ENCODE measurements around the gene SSRP1.

The SSRP1 gene

DNA sequence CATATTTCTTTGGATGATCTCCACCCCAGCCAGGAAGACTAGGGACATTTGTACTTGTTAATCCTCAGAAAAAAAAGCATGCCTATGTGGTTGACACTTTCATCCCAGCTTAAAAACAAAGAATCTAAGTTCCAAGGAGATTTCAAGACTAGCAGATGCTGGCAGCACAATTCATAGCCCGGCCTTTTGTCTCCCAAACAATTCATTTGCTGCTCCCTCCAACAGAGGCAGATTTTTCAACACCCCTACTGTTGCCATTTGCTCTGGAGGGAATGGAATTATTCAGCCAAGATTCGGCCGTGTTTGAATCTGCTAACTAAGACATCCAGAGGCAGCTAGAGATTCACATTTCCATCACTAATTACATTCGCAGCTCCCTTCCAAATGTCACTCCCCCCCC, 17.8 kb upstream of the SSRP1 start:
- peak overlapping the region; percentile 11 for H3K27ac Mint-ChIP-seq
- H3K27me3 Mint-ChIP-seq, result peaks cover 2% of the 10 kb centered on the region
- H3K4me3 Mint-ChIP-seq, result no peak overlapping the region
- intact Hi-C loops (cut with micrococcal nuclease), result no loop called here
- peaks cover 35% of the 10 kb centered on the region for H3K4me1 Mint-ChIP-seq (ENCODE audit: low read depth)
- no peaks in the 10 kb centered on the region for H3K9me3 Mint-ChIP-seq
- H3K36me3 Mint-ChIP-seq (ENCODE audit: low read depth), result no peaks in the 10 kb centered on the region

- Mint-ChIP-seq H3K4me3 (no peak overlapping the region), H3K27me3 (peaks cover 3% of the 10 kb centered on the region), H3K27ac (no peak overlapping the region), H3K4me1 (ENCODE audit: low read depth) (peaks cover 33% of the 10 kb centered on the region), H3K9me3 (no peaks in the 10 kb centered on the region), H3K36me3 (ENCODE audit: low read depth) (no peaks in the 10 kb centered on the region)
- intact Hi-C loops (cut with micrococcal nuclease), result no loop called here
Observed at GRCh38 chr11:57353036-57353435, 17.3 kb upstream of the SSRP1 start.

- intact Hi-C loops (cut with micrococcal nuclease), result loop anchor here (5.0 kb wide), 3 partner anchors 108 to 178 kb away; no protein-coding TSS in a partner anchor
Observed at GRCh38 chr11:57349491-57350274, 14.0 kb upstream of the SSRP1 start.

GRCh38 chr11:57348636-57349313, 13.1 kb upstream of the SSRP1 start:
- no peak overlapping the region for H3K27ac Mint-ChIP-seq
- no peaks in the 10 kb centered on the region for H3K9me3 Mint-ChIP-seq
- peaks cover 14% of the 10 kb centered on the region for H3K4me1 Mint-ChIP-seq (ENCODE audit: low read depth)
- intact Hi-C loops (cut with micrococcal nuclease), result loop anchor here (5.0 kb wide), 3 partner anchors 109 to 179 kb away; no protein-coding TSS in a partner anchor
- no peak overlapping the region for H3K4me3 Mint-ChIP-seq
- H3K27me3 Mint-ChIP-seq, result peaks cover 8% of the 10 kb centered on the region
- H3K36me3 Mint-ChIP-seq (ENCODE audit: low read depth), result no peaks in the 10 kb centered on the region

More at GRCh38 chr11:57349491-57350274, 14.0 kb upstream of the SSRP1 start:
- Mint-ChIP-seq H3K4me1 (ENCODE audit: low read depth) (peaks cover 23% of the 10 kb centered on the region), H3K4me3 (no peak overlapping the region), H3K9me3 (no peaks in the 10 kb centered on the region), H3K27ac (no peak overlapping the region), H3K36me3 (ENCODE audit: low read depth) (no peaks in the 10 kb centered on the region), H3K27me3 (peaks cover 8% of the 10 kb centered on the region)

DNA sequence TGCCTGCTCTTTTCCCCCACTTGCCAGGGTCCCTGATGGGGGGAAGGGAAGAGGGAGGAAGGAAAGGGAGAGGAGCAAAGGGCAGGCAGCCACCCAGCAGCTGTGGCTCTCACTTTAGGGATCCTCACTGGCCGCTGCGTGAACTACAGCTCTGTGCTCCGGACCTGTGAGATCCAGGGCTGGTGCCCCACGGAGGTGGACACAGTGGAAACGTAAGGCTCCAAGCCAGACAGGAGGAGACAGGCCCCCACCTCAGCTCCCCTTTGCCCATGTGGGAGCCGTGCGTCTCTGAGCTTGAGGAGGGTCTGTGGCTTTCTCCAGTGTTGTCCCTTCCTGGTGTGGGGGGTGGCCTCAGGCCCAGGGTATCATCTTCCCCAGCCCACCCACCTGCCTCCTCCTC, 12.4 kb upstream of the SSRP1 start:
- peaks cover 8% of the 10 kb centered on the region for H3K27me3 Mint-ChIP-seq
- no peak overlapping the region for H3K27ac Mint-ChIP-seq
- H3K4me3 Mint-ChIP-seq, result no peak overlapping the region
- intact Hi-C loops (cut with micrococcal nuclease), result loop anchor here (5.0 kb wide), 3 partner anchors 109 to 179 kb away; no protein-coding TSS in a partner anchor
- H3K36me3 Mint-ChIP-seq (ENCODE audit: low read depth), result no peaks in the 10 kb centered on the region
- no peaks in the 10 kb centered on the region for H3K9me3 Mint-ChIP-seq
- peaks cover 8% of the 10 kb centered on the region for H3K4me1 Mint-ChIP-seq (ENCODE audit: low read depth)

DNA sequence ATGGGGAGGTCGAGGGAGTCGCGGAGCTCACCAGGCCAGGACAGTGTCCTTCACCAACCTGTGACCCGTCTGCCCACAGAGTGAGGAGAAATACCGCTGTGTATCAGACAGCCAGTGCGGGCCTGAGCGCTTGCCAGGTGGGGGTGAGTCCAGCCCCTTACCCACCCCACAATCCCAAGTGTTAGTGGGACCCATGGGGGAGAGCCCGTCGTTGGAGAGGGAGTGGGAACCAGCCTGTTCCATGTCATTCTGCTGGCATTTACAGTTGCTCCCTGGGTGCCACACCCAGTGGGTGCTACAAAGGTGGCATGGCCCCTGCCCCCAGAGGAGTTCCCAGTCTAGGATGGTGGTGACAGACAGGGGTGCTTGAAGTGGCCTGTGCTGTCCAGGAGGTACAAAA, 11.6 kb upstream of the SSRP1 start:
- Mint-ChIP-seq H3K4me3 (no peak overlapping the region), H3K27ac (no peak overlapping the region), H3K27me3 (peaks cover 8% of the 10 kb centered on the region), H3K4me1 (ENCODE audit: low read depth) (peaks cover 8% of the 10 kb centered on the region), H3K36me3 (ENCODE audit: low read depth) (no peaks in the 10 kb centered on the region), H3K9me3 (no peaks in the 10 kb centered on the region)
- intact Hi-C loops (cut with micrococcal nuclease), result loop anchor here (5.0 kb wide), 3 partner anchors 110 to 180 kb away; no protein-coding TSS in a partner anchor

DNA sequence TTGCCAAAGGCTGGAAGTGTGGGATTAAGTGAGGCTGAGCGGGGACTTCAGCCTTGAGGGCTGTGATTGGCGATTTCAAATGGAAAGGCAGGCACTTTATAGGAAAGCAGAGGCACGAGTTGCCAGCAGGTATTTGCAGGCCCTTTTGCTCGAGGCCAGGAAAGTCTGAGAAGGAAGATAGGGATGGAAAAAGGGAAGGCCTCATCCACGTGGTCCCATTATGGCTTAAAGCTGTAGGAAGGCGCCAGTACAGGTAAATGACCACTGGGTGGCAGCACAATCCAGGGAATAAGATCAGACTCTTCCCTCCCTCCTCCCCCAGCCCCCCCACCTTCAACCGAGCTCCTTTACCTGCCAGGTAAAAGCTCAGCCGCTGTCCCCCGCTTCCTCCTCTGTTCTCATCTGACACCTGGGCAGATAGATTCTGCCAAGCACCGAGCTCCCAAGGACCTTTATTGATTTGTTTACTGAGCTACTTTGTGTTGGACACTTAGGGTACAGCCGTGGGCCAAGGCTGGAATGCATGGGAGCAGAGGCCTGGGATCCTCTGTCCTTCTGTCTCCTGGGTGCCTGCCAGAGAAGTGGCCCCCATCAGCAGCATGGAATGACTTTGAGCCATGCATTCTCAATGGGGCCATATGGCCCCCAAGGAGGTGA, 10.0 kb upstream of the SSRP1 start:
- intact Hi-C loops (cut with micrococcal nuclease), result loop anchor here (2.0 to 5.0 kb wide), 4 partner anchors 112 to 295 kb away; no protein-coding TSS in a partner anchor
- H3K9me3 Mint-ChIP-seq, result no peaks in the 10 kb centered on the region
- H3K4me3 Mint-ChIP-seq, result no peak overlapping the region
- H3K36me3 Mint-ChIP-seq (ENCODE audit: low read depth), result no peaks in the 10 kb centered on the region
- H3K27ac Mint-ChIP-seq, result no peak overlapping the region
- peaks cover 8% of the 10 kb centered on the region for H3K4me1 Mint-ChIP-seq (ENCODE audit: low read depth)
- peaks cover 10% of the 10 kb centered on the region for H3K27me3 Mint-ChIP-seq

- no peak overlapping the region for H3K27ac Mint-ChIP-seq
- no peaks in the 10 kb centered on the region for H3K36me3 Mint-ChIP-seq (ENCODE audit: low read depth)
- intact Hi-C loops (cut with micrococcal nuclease), result loop anchor here (2.0 to 5.0 kb wide), 4 partner anchors 112 to 296 kb away; no protein-coding TSS in a partner anchor
- H3K4me3 Mint-ChIP-seq, result no peak overlapping the region
- peaks cover 15% of the 10 kb centered on the region for H3K27me3 Mint-ChIP-seq
- no peaks in the 10 kb centered on the region for H3K9me3 Mint-ChIP-seq
- peaks cover 8% of the 10 kb centered on the region for H3K4me1 Mint-ChIP-seq (ENCODE audit: low read depth)
Observed at GRCh38 chr11:57344826-57345225, 9.1 kb upstream of the SSRP1 start.

GRCh38 chr11:57343825-57344224, 8.1 kb upstream of the SSRP1 start:
- H3K27me3 Mint-ChIP-seq, result peaks cover 18% of the 10 kb centered on the region
- H3K4me3 Mint-ChIP-seq, result no peak overlapping the region
- no peaks in the 10 kb centered on the region for H3K36me3 Mint-ChIP-seq (ENCODE audit: low read depth)
- H3K27ac Mint-ChIP-seq, result no peak overlapping the region
- peaks cover 15% of the 10 kb centered on the region for H3K4me1 Mint-ChIP-seq (ENCODE audit: low read depth)
- intact Hi-C loops (cut with micrococcal nuclease), result loop anchor here (2.0 kb wide), 1 partner anchor 297 kb away; no protein-coding TSS in a partner anchor
- H3K9me3 Mint-ChIP-seq, result no peaks in the 10 kb centered on the region

DNA sequence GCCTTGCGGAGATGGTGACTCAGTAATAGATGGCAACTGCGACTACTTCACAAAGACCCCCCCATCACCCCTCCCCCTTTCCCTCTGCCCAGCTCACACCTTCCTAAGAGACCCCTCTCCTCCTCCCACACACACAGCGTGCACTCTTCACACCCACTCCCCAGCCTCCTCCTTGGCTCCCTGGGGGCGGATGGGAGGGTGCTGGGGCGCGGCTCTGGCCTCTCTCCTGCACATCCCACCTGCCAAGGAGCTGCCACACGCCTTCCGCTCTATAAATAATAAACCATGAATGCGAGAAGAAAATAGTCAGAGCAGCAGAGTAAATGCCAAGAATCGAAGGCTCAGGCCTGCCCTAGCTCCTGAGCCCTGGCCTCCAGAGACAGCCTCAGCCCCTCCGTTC, 7.0 kb upstream of the SSRP1 start:
- H3K4me1 Mint-ChIP-seq (ENCODE audit: low read depth), result peaks cover 16% of the 10 kb centered on the region
- H3K27ac Mint-ChIP-seq, result no peak overlapping the region
- H3K4me3 Mint-ChIP-seq, result no peak overlapping the region
- peaks cover 16% of the 10 kb centered on the region for H3K27me3 Mint-ChIP-seq
- H3K9me3 Mint-ChIP-seq, result no peaks in the 10 kb centered on the region
- H3K36me3 Mint-ChIP-seq (ENCODE audit: low read depth), result no peaks in the 10 kb centered on the region
- intact Hi-C loops (cut with micrococcal nuclease), result no loop called here

DNA sequence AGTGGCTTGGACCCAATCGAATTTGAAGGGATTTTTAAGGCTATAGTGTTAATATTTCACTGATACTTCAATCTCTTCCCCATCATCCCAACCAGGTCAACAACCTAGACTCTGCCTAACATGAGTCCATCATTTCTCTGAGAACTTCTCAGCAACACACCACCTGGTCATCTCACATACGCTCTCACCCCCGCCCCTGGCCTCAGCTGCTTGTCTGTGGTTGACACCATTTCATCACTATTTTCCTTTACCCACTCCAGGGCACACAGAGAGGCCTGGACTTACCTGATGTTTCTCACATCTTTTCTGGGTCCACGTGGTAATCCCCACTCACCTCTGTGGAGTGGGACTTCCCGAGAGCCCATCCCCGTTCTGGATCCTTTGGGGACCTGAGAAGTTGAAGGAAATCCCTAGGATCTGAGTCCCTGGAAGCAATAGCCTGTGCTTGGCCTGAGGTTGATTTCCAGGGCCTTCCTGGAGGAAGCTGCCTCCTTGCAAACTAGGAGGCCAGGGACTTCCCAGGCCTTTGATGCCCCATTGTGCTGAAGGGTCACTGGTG, 5.6 kb upstream of the SSRP1 start:
- no peak overlapping the region for H3K27ac Mint-ChIP-seq
- no peaks in the 10 kb centered on the region for H3K9me3 Mint-ChIP-seq
- intact Hi-C loops (cut with micrococcal nuclease), result no loop called here
- peaks cover 17% of the 10 kb centered on the region for H3K4me1 Mint-ChIP-seq (ENCODE audit: low read depth)
- no peak overlapping the region for H3K4me3 Mint-ChIP-seq
- no peaks in the 10 kb centered on the region for H3K36me3 Mint-ChIP-seq (ENCODE audit: low read depth)
- H3K27me3 Mint-ChIP-seq, result peaks cover 12% of the 10 kb centered on the region

- H3K36me3 Mint-ChIP-seq (ENCODE audit: low read depth), result no peaks in the 10 kb centered on the region
- H3K4me1 Mint-ChIP-seq (ENCODE audit: low read depth), result peaks cover 18% of the 10 kb centered on the region
- H3K4me3 Mint-ChIP-seq, result no peak overlapping the region
- intact Hi-C loops (cut with micrococcal nuclease), result no loop called here
- no peak overlapping the region for H3K27ac Mint-ChIP-seq
- no peaks in the 10 kb centered on the region for H3K9me3 Mint-ChIP-seq
- H3K27me3 Mint-ChIP-seq, result peaks cover 12% of the 10 kb centered on the region
Observed at GRCh38 chr11:57340039-57340615, 4.4 kb upstream of the SSRP1 start.

GRCh38 chr11:57339328-57339727, 3.6 kb upstream of the SSRP1 start:
- Mint-ChIP-seq H3K36me3 (ENCODE audit: low read depth) (peaks cover 2% of the 10 kb centered on the region), H3K27ac (peak overlapping the region; percentile 12), H3K4me1 (ENCODE audit: low read depth) (peaks cover 26% of the 10 kb centered on the region), H3K27me3 (peaks cover 12% of the 10 kb centered on the region), H3K9me3 (no peaks in the 10 kb centered on the region), H3K4me3 (no peak overlapping the region)
- intact Hi-C loops (cut with micrococcal nuclease), result loop anchor here (5.0 kb wide), 1 partner anchor 193 kb away; the partner anchor contains the start of gene TIMM10

Measured in dendritic cell treated with granulocyte-macrophage colony-stimulating factor and Interleukin-4, amounts not matched to agents 40 ng/mL and 50 ng/mL, for 4 days (primary cell).